HG03108 (cell line): ENCODE measurements around the gene KCNK1.

Source experiments
- ATAC-seq: cut with Tn5 transposase; IDR thresholded peaks from one replicate; pipeline ENCODE4 v1.9.1; 2021; ENCODE audit warnings: moderate library complexity; ENCODE audit not compliant: unreplicated experiment

KCNK1 gene

GRCh38 chr1:233635765-233636502 is 22.0 kb downstream of the KCNK1 start:
- no peak for ATAC-seq

DNA sequence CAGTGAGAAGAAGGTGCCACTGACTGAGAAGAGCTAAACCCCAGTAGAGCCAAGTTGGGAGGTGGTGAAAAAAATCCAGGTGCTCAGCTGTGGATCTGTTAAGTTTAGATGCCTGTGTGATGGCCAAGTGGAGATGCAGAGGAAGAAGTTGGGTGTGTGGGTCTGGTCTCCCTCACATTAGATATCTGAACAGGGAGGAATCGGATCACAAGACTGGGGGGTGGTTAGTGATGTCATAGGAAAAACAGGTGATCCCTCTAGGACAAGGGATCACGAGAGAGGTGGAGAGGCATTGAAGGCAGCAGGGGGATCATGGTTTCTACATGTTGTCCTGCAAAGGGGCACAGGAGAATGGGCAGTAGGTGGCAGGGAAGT is 22.6 kb downstream of the KCNK1 start:
- no peak for ATAC-seq

DNA sequence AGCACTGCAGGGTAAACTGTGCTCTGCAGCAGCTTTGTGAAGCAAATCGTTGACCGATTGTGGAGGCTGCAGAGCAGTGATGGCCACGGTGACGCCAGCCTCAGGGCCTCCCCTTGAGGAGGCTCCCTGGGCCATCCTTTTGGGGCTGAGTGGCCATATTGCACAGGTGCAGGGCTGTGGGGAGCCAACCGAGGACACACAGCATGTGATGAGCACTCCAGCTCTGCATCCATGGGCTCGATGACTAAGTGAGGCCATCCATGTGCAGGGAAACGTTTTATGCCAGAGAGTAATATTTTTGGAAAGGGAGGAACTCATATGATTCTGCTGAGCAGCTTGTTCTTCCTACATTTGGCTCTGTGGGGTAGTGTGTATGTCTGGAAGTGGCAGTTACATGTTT is 24.6 kb downstream of the KCNK1 start:
- ATAC-seq = no peak

DNA sequence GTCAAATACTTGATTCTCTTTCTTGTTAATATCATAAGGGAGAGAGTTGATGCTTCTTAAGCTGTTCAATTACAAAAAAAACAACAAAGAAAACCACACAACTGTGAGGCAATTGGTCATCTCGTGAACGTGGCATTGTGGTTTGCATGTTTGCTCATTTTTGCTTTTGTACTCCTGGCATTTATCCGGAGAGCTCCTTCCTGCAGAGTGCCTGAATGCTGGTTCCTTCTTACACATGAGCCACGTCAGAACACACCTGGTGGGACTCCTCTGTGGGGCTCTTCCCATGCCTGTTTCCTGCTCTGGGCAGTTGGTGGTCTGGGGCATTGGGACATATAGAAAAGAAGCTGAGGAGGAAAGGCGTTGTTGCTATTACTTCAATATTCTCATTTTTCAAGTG is 25.7 kb downstream of the KCNK1 start:
- no peak for ATAC-seq

GRCh38 chr1:233640179-233640578 is 26.3 kb downstream of the KCNK1 start:
- ATAC-seq = no peak

GRCh38 chr1:233641029-233641428 is 27.1 kb downstream of the KCNK1 start:
- ATAC-seq = no peak

DNA sequence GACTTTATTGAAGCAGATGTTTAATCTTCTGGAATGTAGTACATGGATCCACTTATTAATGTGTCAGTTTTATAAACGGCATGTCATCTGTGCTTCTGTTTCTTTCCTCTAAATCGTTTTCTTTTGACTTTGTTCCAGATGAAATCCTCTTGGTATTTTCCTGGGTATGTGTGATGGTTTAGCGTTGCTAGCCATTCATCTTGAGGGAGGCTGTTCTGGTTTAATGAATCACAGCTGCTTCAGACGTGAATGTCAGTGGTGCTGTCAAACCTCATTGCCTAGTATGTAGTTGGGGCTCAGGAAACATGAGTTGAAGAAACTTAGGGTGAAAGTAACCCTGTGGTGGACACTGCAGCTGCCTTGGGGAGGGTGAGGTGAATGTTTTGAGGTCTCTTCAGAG is 33.2 kb downstream of the KCNK1 start:
- ATAC-seq = no peak

DNA sequence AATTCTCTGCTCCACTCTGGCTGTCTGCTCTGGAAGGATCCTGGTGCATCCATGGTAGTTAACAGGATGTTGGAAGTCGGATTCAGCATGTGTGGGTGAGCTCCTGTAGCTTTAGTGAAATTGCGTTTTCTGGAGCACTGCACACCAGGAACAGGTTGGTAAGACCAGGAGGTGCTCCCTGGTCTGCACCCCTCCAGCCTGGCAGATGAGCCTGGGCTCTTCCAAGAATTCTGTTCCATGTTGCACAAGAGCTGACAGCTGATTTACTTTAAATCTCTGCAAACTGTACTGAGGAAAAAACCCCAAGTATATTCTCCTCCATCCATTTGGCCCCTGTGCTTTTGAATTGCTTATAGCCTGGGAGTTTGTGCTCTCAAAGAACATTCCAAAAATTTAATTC is 33.7 kb downstream of the KCNK1 start:
- no peak for ATAC-seq

DNA sequence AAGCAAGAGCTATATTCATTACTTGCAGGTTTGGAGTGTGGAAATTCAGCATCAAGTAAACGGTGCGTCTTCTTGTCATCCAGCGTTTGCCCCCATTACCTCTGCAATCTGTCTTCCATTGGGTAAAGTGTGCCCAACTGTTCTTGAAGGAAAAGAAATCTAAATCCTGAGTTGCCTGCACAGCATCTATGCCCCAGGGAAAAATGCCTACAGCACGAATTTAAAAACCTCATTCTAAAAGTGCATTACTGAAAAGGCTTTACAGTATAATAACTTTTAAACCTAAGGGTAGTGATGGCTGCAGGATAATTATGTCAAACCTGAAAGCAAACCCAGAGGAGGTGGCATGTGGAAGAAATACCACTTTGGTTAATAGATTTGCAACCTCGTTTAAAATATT is 37.2 kb downstream of the KCNK1 start:
- ATAC-seq = no peak

DNA sequence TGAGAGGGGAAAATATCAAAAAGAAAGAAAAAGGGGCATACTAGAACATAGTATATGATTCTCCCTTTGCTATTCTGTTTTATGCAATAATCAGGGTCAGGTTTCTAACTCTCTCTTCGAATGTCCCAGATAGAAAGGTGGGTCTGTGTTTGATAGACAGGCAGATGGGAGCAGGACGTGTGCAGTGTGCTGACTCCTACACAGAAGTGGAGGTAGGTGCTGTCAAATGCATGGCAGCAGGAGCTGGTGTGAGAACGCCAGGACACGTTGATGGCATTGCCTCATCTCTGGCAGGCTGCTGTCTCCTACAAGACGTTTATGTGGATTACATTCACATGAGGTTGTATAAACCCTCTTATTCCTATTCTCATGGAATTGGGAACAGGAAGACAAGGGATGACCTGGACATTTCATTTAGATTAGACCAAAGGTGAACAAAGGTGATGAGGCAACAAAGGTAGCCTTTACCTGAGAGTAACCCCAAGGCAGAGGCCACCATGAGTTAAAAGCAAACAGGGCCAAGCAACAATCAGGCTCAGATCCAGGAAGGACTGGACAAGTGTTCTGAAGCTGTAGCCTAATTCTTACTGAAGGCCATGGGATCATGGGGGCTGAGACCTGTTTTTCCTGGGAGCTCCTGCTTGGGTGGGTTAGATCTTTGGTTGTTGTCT is 37.8 kb downstream of the KCNK1 start:
- ATAC-seq = no peak

DNA sequence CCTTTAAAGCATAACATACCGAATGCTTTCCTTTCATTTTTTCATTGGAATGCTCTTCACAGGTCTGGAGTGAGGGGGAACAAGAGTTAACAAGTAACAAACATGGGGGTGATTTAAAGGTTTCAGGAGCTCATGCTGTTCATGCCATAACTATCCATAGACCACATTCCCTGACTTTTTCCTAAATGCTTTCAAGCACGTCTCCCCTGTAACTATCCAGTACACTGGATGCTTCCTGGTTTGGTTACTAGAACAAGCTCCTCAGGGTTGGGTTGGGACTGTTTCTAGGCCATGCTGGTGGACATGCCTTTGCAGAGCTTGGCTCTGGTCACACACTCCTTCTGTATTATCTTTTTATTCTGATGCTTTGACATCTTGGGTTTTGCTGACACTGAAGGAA is 38.6 kb downstream of the KCNK1 start:
- ATAC-seq = no peak

- no peak for ATAC-seq
These were observed 40.9 kb downstream of the KCNK1 start for GRCh38 chr1:233654658-233655280.

DNA sequence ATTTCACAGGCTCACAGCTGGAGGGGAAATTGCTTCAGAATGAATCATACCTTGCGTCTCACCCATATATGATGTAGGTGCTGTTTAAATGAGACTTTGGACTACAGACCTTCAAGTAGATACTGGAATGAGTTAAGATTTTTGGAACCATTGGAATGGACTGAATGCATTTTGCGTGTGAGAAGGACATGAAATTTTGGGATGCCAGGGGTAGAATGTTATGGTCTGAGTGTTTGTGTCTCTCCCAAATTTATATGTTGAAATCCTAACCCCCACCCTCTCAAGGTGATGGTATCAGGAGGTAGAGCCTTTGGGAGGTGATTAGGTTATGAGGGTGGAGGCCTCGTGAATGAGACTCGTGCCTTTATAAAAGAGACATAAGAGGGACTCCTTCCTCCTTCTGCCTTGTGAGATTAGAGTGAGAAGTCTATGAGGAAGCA is 41.4 kb downstream of the KCNK1 start:
- ATAC-seq = no peak

DNA sequence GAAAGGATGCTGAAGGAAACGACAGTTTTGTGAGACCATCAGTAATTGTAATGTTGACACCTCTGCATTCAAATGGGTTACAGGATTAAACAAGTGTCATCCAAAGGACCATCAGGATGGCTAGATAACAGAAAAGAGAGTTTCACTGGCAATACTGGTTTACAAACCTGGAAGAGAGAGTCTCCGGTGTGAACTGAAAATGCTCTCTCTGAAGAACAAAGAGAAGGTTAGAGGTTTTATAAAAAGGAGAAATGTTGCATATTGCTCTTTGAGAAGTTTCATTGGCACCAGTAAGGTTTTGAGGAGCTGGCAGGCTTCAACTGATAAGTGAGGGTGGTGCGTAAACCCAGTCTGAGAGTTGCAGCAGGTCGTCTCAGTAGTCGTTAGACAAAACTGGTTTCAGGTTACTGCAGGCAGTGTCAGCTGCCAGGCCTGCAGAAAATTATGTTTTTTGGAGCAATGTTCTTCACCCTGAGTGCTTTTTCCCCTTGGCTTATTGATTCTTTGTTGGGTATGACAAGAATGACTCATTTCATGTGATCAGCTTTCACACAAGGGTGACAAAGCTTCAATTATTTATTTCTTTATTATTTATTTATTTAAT is 42.2 kb downstream of the KCNK1 start:
- no peak for ATAC-seq

DNA sequence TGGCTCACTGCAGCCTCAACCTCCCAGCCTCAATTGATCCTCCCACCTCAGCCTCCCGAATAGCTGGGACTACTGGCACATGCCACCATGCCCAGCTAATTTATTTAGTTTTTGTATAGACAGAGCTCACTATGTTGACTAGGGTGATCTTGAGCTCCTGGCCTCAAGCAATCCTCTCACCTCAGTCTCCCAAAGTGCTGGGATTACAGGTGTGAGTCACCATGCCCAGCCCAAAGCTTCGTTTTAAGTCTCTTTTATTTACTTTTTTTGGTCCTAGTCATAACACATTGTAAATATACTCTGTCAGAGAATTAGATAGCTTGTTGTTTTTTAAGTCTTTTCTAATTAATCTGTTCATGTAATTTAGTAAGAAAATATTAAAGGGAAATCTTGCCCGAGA is 42.8 kb downstream of the KCNK1 start:
- ATAC-seq = no peak

DNA sequence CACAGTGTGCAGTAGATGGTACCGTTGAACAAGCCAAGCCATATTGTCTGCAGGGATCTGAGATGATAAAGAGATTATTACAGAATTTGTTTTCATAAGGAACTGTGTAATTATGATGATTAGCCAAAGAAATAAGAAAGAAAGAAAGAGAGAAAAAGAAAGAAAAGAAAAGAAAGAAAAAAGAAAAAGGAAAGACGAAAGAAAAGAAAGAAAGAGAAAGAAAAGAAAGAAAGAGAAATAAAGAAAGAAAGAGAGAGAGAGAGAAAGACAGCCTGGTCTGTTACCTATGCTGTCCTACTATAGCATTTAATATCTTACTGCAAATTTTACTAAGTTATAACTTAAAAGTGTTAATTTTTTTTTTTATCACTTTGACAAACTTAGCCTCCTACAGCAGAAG is 43.6 kb downstream of the KCNK1 start:
- ATAC-seq = no peak

GRCh38 chr1:233659495-233659894 is 45.6 kb downstream of the KCNK1 start:
- ATAC-seq = no peak

DNA sequence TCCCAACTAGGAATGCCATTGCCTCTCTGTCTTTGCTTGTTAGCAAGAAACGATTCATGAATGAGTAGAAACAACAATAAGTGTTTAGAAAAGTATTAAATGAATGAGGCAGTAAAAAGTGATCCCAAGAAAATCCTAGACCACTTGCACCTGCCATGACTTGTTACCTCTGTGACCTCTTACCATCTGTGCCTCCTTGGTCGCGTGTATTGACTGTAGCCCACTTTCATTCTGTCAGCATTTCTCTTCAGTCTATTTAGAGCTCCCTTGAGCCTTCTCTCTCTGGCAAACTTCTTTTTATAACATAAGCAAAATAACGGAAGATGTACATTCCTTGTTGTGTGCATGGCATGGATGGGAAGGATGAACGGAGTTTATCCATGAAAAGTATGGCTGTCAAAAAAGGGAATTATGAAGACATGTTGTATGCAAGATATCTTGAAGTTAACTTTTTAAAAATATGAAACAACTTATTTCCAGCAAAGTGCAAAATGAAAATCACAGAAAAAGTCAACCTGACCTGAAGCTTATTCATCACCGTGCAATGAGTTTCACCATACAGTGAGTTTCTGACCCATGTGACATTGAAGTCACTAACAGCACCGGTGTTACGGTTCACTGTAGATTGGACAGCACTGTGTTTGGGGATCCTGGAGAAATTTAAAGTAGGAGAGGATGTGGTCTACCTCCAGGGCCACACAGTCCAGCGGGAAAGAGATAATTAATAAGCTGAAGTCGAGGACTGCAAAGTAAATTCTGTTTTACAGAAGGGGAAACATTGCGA is 47.7 kb downstream of the KCNK1 start:
- ATAC-seq = no peak

- no peak for ATAC-seq
These were observed 48.8 kb downstream of the KCNK1 start for GRCh38 chr1:233662575-233663304.

- no peak for ATAC-seq
These were observed 50.3 kb downstream of the KCNK1 start for GRCh38 chr1:233664253-233664652.
